Measurements from ENCODE around the gene MLN.
A peak's percentile ranks its signal among the peaks of the same experiment; 100 is the strongest.

Gene MLN

DNA sequence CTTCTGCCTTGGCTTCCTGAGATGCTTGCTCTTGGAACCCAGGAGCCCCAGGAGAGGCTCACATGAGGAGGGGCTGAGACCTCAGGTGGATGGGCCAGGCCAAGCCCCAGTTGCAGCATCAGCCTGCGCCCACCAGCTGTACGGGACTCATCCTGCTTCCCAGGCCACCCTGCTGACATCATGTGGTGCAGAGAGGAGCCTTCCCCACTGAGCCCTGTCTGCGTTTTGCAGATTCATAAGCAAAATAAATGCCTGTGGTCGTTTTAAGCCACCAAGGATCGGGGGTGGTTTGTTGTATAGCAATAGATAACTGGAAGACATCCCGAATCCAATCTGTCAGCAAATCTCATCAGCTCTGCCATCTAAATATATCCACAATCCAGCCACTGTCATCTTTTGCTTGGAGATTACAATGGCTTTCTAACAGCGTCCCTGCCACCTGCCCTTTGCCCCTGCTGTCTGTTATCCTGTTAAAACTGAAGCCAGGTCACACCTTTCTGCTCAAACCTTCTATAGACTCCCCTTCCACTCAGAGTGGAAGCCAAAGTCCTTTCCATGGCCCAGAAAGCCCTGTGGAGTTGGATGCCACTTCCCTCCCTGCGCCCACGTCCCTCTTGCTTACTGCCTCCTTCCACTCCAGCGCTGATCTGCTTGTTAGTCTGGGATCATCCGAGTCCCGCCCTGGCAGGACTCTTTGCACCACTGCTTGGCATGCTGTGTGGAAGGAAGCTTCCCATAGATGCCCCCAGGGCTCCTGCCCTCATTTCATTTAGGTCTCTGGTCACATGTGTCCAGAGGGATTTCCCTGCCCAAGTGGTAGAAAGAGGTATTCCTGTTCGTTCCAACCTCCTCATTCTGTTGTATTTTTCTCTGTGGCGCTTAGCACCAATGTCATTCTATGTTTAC lies 24.0 kb upstream of the MLN start:
- H3K4me3 Mint-ChIP-seq: no peak overlapping the region
- H3K36me3 Mint-ChIP-seq (ENCODE audit: low read depth): no peaks in the 10 kb centered on the region
- H3K27me3 Mint-ChIP-seq (ENCODE audit: low read depth): peaks cover 30% of the 10 kb centered on the region
- peaks cover 31% of the 10 kb centered on the region for H3K4me1 Mint-ChIP-seq
- peak overlapping the region in 2 of 3 experiments; percentile 22 to 73 for H3K27ac Mint-ChIP-seq
- TF ChIP-seq, protein P1, sequence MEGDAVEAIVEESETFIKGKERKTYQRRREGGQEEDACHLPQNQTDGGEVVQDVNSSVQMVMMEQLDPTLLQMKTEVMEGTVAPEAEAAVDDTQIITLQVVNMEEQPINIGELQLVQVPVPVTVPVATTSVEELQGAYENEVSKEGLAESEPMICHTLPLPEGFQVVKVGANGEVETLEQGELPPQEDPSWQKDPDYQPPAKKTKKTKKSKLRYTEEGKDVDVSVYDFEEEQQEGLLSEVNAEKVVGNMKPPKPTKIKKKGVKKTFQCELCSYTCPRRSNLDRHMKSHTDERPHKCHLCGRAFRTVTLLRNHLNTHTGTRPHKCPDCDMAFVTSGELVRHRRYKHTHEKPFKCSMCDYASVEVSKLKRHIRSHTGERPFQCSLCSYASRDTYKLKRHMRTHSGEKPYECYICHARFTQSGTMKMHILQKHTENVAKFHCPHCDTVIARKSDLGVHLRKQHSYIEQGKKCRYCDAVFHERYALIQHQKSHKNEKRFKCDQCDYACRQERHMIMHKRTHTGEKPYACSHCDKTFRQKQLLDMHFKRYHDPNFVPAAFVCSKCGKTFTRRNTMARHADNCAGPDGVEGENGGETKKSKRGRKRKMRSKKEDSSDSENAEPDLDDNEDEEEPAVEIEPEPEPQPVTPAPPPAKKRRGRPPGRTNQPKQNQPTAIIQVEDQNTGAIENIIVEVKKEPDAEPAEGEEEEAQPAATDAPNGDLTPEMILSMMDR (IDR thresholded peaks at IDR 0.05; ENCODE audit: unreplicated experiment in 3 of 3): no peak
- no peaks in the 10 kb centered on the region for H3K9me3 Mint-ChIP-seq

GRCh38 chr6:33826537-33826936 lies 22.7 kb upstream of the MLN start:
- H3K27me3 Mint-ChIP-seq (ENCODE audit: low read depth): peaks cover 34% of the 10 kb centered on the region
- TF ChIP-seq, protein P1 (IDR thresholded peaks at IDR 0.05; ENCODE audit: unreplicated experiment in 3 of 3): no peak
- peaks cover 31% of the 10 kb centered on the region for H3K4me1 Mint-ChIP-seq
- H3K9me3 Mint-ChIP-seq: no peaks in the 10 kb centered on the region
- no peak overlapping the region for H3K27ac Mint-ChIP-seq
- no peaks in the 10 kb centered on the region for H3K36me3 Mint-ChIP-seq (ENCODE audit: low read depth)
- H3K4me3 Mint-ChIP-seq: no peak overlapping the region

GRCh38 chr6:33824461-33825154 lies 20.8 kb upstream of the MLN start:
- H3K27me3 Mint-ChIP-seq (ENCODE audit: low read depth): peaks cover 40% of the 10 kb centered on the region
- H3K36me3 Mint-ChIP-seq (ENCODE audit: low read depth): no peaks in the 10 kb centered on the region
- peak overlapping the region; percentile 61 to 73 (median 68) for H3K27ac Mint-ChIP-seq
- peaks cover 33% of the 10 kb centered on the region for H3K4me1 Mint-ChIP-seq
- H3K4me3 Mint-ChIP-seq: peak overlapping the region in 2 of 3 experiments; percentile 23 to 40
- no peaks in the 10 kb centered on the region for H3K9me3 Mint-ChIP-seq
- TF ChIP-seq, protein P1 (IDR thresholded peaks at IDR 0.05; ENCODE audit: unreplicated experiment in 3 of 3): no peak

- H3K27me3 Mint-ChIP-seq (ENCODE audit: low read depth): peaks cover 36% of the 10 kb centered on the region
- TF ChIP-seq, protein P1 (IDR thresholded peaks at IDR 0.05; ENCODE audit: unreplicated experiment in 3 of 3): no peak
- H3K9me3 Mint-ChIP-seq: no peaks in the 10 kb centered on the region
- H3K27ac Mint-ChIP-seq: peak overlapping the region in 1 of 3 experiments; percentile 73
- H3K4me3 Mint-ChIP-seq: no peak overlapping the region
- H3K36me3 Mint-ChIP-seq (ENCODE audit: low read depth): no peaks in the 10 kb centered on the region
- peaks cover 29% of the 10 kb centered on the region for H3K4me1 Mint-ChIP-seq
Observed at GRCh38 chr6:33823806-33824205, 20.0 kb upstream of the MLN start.

DNA sequence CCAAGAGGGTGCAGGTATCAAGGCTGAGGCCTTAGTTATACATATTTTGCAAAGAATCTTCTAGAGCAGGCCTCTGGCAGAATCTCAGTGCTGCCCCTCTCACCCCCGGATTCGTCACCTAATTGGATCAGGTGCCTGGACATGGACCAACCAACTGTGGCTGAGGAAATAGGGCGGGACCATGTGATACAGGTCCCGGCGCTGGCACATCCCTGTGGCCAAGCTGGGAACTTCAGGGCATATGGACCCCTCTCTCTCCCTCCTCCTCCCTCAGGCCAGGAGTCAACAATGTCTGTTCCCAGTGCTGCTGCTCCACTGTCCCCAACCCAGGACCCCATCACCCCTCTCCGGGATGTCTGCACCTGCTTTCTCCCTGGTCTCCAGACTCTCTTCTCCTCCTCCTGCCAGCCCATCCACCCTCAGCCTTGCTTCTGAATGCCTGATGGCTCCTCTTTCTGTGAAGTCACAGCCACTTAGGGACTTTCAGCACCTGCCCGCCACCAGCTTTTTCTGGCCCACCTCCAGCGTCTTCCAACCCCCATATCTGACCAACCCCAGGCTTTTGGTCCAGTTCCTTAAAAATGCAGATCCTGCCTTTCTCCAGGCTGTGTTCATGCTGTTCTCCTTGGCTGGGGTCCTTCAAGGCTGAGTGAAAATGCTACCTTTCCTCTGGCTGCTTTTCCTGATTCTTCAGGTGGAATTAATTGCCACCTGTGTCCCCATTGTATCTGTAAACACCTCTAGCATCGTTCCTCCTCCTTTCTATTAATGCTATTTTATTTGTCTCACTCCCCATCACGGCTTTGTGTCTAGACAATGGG lies 19.0 kb upstream of the MLN start:
- Mint-ChIP-seq H3K4me3 (no peak overlapping the region), H3K4me1 (peaks cover 19% of the 10 kb centered on the region), H3K27ac (no peak overlapping the region), H3K27me3 (ENCODE audit: low read depth) (peaks cover 38% of the 10 kb centered on the region), H3K36me3 (ENCODE audit: low read depth) (no peaks in the 10 kb centered on the region), H3K9me3 (no peaks in the 10 kb centered on the region)
- TF ChIP-seq, protein P1 (IDR thresholded peaks at IDR 0.05; ENCODE audit: unreplicated experiment in 3 of 3): peak; percentile 20 to 26 (median 21)
